T-helper 1 cell (primary cell): ENCODE data around the gene IL36RN.

Experiments
- DNase-seq, 5 donors: peaks; one replicate each; pipeline ENCODE4 v3.0.0-alpha.2; 2012 to 2020
- total RNA-seq, 4 donors: gene quantifications; one replicate each; lab custom pipeline; 2026; lab: John Stamatoyannopoulos, UW

Gene IL36RN
- 0 reads per million in 4 donors for total RNA-seq

- no peak for DNase-seq
These were observed at the start of gene IL36RN for GRCh38 chr2:113058998-113059960. Gene IL36RN (plus strand): TSS chr2:113059198. CDS start chr2:113059439, 241 bp downstream.

- DNase-seq: no peak
These were observed 49.4 kb upstream of the IL36RN start for GRCh38 chr2:113009622-113010021.

DNA sequence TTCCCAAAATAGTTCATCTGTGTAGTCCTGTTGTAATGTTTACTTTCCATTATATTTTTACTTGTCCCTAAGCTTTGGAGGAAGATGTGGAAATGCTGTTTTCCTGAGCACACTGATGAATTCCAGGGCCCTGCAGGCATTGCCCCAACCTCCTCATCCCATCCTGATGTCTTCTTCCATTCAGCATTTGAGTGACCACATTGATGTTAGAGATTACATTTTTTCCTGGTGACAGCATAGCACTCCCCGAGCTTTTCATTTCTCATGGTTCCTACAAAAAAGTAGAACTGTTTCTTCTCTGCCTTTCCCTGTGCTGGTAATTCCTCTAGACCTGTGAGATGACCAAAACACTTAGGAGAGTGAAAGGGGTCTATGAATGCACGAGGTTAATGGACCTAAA, 48.9 kb upstream of the IL36RN start:
- no peak for DNase-seq

- DNase-seq: no peak
These were observed 47.9 kb upstream of the IL36RN start for GRCh38 chr2:113011108-113011507.

- DNase-seq: no peak
These were observed 46.3 kb upstream of the IL36RN start for GRCh38 chr2:113012436-113013335.

DNA sequence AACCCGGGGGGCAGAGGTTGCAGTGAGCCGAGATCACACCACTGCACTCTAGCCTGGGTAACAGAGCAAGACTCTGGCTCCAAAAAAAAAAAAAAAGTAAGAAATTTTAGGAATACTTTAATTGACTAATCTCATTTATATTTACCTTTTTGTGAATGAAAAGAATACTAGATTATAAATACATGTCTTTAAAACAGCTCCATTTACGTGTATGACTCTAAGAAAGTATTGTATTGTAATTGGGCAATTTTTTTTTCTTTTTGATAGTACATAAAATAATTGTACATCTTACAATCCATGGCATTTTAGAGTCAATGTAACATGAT, 45.7 kb upstream of the IL36RN start:
- no peak for DNase-seq

DNA sequence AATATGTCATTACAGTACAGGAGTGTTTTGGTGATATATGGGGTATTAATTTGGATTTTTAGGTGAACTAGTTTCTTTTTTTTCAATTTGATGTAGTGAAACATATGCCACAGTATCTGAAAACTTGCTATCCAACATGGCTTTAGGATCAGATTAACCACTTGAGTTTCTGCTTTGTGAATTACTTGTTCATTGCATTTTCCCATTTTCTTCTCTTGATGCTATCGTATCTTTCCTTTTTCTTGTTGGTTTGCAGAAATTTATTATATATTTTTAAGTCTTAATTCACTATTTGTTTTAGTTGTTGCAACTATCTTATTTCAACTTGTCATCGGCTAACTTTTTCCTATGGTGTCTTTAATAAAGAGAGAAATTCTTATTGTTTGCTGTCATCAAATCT, 44.9 kb upstream of the IL36RN start:
- no peak for DNase-seq

DNA sequence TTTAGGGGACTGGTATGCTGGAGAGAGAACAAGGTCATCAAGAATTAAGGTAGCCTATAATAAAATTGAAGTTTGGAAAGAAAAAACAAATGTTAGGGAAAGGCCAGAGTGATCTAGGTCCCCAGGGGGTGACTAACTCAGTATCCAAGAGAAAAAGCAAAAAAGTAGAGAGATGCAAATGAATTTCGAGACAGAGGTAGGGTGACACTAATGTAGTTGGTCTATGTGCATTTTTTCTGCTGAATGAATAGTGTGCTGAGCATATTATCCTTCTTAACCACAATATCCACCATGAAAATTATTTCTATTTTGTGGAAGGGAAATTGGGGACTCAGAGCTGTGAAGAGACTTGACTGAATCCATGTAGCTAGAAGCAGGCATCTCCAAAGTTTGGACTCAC, 44.0 kb upstream of the IL36RN start:
- no peak for DNase-seq

DNA sequence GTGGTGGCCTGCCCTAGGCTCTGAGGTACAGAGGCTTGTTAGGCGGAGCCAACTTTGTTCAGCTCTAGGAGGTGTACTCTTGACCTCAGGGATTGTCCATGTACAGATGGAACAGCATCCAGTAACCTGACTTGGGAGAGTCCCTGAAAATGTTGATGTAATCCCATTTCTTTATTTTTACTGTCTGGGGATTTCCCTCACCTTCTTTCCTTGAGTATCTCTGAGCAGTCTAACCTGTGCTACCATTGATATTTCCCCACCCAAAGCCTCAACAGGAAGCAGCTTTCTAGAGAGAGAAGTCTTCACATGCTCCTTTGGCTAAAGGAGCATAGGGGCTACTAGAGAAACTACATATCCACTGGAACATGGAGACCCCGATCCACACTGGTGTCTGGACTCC, 43.3 kb upstream of the IL36RN start:
- DNase-seq: no peak

- DNase-seq: no peak
These were observed 40.5 kb upstream of the IL36RN start for GRCh38 chr2:113018509-113018908.

DNA sequence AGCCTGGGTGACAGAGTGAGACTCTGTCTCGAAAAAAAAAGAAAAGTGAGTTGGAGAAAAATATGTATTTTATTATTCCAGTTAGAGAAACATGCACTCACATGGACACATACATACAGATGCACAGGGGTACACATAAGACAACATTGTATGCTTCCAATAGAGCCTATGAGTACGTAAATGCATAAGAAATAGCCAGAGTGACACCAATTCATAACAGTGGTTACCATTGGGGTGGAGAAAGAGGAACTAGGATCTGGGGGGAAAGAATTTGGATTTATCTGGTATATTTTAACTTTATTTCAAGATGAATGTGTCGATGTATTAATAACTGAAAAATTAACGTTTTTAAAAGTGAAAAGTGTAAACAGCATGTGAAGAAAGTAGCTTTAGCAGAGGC, 37.7 kb upstream of the IL36RN start:
- no peak for DNase-seq

- DNase-seq: no peak
These were observed 34.2 kb upstream of the IL36RN start for GRCh38 chr2:113024764-113025163.

GRCh38 chr2:113025737-113026136, 33.3 kb upstream of the IL36RN start:
- DNase-seq: no peak

DNA sequence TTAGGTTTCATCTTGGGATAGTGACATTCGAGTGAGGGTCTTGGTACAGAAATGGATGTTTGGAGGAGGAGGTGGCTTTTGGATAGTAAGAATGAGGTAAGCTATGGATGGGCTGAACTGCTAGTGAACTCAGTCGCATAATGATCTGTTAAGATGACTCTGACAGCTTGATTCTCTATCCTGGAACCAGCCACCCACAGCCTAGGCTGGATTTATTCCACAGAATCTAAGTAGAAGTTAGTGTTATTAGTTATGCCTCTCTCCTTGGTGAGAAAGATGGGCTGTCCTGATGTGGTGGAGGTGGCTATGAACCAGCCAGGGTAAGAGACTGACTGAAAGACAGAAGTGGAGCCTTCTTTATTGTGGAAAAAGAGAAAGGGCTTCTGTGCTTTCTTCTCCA, 31.3 kb upstream of the IL36RN start:
- DNase-seq: no peak

GRCh38 chr2:113028112-113028511, 30.9 kb upstream of the IL36RN start:
- DNase-seq: no peak

GRCh38 chr2:113032737-113033136, 26.3 kb upstream of the IL36RN start:
- DNase-seq: no peak

GRCh38 chr2:113034016-113034415, 25.0 kb upstream of the IL36RN start:
- no peak for DNase-seq

DNA sequence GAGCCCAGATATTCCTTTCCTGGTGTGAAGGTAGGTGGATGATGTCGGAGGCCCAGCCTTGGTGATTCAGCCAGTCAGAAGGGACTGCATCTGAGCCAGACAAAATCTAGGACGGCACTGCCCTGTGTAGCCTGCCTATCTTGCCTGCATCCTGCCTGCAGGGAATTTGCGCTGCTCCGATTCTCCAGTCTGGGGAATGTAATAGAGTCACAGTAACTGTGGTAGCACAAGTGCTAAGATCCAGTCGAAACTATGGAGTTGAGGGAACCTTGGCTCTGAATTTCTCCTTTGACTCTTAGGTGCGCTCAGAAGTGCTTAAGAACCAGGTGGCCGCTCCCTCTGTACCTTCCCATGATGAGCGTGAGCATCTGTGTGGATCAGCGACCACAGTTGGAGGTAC, 22.2 kb upstream of the IL36RN start:
- DNase-seq: no peak

- DNase-seq: no peak
These were observed 20.7 kb upstream of the IL36RN start for GRCh38 chr2:113038291-113038690.

GRCh38 chr2:113039158-113039557, 19.8 kb upstream of the IL36RN start:
- DNase-seq: no peak

DNA sequence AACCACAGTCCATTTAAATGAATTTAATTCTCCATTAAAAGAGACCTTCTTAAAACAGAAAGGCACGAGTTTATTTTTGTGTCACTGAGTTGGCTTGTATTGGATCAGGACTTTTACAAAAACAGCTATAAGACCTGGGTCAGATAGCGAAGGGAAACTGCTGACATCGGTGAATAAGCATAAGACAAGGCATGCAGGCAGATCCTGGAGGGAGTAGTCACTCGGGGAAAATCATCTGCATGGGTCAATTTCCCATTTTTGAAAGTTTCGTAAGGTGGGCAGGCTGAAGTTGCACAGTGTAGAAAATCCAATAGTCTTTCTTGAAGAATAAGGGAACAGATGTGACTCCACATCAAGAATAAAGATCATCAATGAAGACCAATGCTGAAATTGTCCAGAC, 19.3 kb upstream of the IL36RN start:
- DNase-seq: no peak

GRCh38 chr2:113041871-113042270, 17.1 kb upstream of the IL36RN start:
- DNase-seq: no peak

DNA sequence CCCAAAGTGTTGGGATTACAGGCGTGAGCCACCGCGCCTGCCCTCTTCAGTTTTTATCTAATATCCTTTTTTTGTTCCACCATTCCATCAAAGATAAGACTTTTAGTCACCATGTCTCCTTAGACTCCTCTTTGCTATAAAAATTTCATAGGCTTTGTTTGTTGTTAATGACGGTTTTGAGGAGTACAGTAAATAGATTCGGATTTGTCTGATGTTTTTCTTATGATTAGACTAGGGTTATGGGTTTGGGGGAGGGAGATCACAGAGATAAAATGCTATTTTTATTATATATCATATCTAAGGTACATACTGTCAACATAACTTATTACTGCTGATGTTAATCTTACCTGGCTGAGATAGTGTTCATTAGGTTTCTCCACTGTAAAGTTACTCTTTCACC, 12.5 kb upstream of the IL36RN start:
- DNase-seq: no peak
